Measurements from ENCODE around the gene RAD23B.

The RAD23B gene

GRCh38 chr9:107367727-107368502, 84.8 kb downstream of the RAD23B start:
- DNase-seq (ENCODE audit: low read depth): peak; percentile 52
- TF ChIP-seq, protein P1, sequence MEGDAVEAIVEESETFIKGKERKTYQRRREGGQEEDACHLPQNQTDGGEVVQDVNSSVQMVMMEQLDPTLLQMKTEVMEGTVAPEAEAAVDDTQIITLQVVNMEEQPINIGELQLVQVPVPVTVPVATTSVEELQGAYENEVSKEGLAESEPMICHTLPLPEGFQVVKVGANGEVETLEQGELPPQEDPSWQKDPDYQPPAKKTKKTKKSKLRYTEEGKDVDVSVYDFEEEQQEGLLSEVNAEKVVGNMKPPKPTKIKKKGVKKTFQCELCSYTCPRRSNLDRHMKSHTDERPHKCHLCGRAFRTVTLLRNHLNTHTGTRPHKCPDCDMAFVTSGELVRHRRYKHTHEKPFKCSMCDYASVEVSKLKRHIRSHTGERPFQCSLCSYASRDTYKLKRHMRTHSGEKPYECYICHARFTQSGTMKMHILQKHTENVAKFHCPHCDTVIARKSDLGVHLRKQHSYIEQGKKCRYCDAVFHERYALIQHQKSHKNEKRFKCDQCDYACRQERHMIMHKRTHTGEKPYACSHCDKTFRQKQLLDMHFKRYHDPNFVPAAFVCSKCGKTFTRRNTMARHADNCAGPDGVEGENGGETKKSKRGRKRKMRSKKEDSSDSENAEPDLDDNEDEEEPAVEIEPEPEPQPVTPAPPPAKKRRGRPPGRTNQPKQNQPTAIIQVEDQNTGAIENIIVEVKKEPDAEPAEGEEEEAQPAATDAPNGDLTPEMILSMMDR (IDR thresholded peaks at IDR 0.05; ENCODE audit: insufficient read depth, low read depth, low read length, missing control alignments): no peak
- no peak overlapping the region for H3K4me3 ChIP-seq (ENCODE audit: low read length)

DNA sequence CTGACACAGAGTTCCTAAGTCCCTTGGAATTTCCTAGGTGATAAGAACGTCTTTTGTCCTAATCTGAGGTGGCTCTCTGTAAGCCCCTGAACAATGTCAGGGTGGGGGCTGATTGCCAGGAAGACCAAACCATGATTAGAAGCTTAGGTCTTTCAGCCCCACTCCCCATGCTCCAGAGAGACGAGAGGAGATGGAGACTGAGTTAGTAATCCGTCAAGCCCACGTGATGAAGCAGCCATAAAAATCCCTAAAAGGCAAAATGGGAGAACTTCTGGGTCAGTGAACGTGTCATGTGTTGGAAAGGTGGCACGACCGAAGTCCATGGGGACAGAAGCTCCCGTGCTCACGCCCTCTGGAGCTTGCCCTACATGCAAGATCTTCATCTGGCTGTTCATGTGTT, 85.6 kb downstream of the RAD23B start:
- TF ChIP-seq, protein P1 (IDR thresholded peaks at IDR 0.05; ENCODE audit: insufficient read depth, low read depth, low read length, missing control alignments): no peak
- DNase-seq (ENCODE audit: low read depth): no peak
- H3K4me3 ChIP-seq (ENCODE audit: low read length): no peak overlapping the region

DNA sequence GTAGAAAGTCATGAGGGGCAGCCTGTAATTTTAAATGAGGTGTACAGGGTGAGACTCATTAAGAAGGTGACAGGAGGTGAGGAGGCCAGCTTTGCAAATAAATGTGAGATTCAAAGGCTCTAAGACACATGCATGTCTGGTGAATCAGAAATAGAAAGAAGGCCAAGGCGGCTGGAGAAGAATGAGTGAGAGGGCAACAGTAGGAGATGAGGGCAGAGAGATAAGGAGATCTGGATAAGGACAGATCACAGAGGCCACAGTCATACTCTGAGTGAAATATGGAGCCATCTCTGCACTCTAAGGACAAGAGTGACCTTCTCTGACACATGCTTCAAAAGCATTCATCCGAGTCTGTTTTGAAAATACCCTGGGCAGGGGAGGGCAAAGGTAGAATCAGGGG, 90.7 kb downstream of the RAD23B start:
- TF ChIP-seq, protein P1 (IDR thresholded peaks at IDR 0.05; ENCODE audit: insufficient read depth, low read depth, low read length, missing control alignments): no peak
- no peak overlapping the region for H3K4me3 ChIP-seq (ENCODE audit: low read length)
- DNase-seq (ENCODE audit: low read depth): no peak

GRCh38 chr9:107375001-107375400, 91.9 kb downstream of the RAD23B start:
- no peak overlapping the region for H3K4me3 ChIP-seq (ENCODE audit: low read length)
- TF ChIP-seq, protein P1 (IDR thresholded peaks at IDR 0.05; ENCODE audit: insufficient read depth, low read depth, low read length, missing control alignments): no peak
- no peak for DNase-seq (ENCODE audit: low read depth)

- TF ChIP-seq, protein P1 (IDR thresholded peaks at IDR 0.05; ENCODE audit: insufficient read depth, low read depth, low read length, missing control alignments): no peak
- DNase-seq (ENCODE audit: low read depth): no peak
- no peak overlapping the region for H3K4me3 ChIP-seq (ENCODE audit: low read length)
These were observed 92.7 kb downstream of the RAD23B start for GRCh38 chr9:107375651-107376369.

- H3K4me3 ChIP-seq (ENCODE audit: low read length): no peak overlapping the region
- TF ChIP-seq, protein P1 (IDR thresholded peaks at IDR 0.05; ENCODE audit: insufficient read depth, low read depth, low read length, missing control alignments): no peak
- no peak for DNase-seq (ENCODE audit: low read depth)
These were observed 94.9 kb downstream of the RAD23B start for GRCh38 chr9:107378006-107378405.
